HG03280 (cell line): ENCODE measurements around the gene SLC39A8.
A peak's percentile ranks its signal among the peaks of the same experiment; 100 is the strongest.
"Not testable (repeated sequence)": the region's sequence is repeated elsewhere in the genome, so short reads cannot be mapped to it uniquely, and the experiment has no call there.

Experiments used
- ATAC-seq: cut with Tn5 transposase; IDR thresholded peaks from one replicate; pipeline ENCODE4 v1.9.1; 2021; ENCODE audit warnings: mild to moderate bottlenecking, moderate library complexity; ENCODE audit not compliant: unreplicated experiment

Gene SLC39A8

GRCh38 chr4:102344954-102345794, at the start of gene SLC39A8:
Gene SLC39A8 (minus strand): TSS chr4:102345482. CDS start chr4:102344662, 820 bp downstream.
- peak; percentile 84 for ATAC-seq

DNA sequence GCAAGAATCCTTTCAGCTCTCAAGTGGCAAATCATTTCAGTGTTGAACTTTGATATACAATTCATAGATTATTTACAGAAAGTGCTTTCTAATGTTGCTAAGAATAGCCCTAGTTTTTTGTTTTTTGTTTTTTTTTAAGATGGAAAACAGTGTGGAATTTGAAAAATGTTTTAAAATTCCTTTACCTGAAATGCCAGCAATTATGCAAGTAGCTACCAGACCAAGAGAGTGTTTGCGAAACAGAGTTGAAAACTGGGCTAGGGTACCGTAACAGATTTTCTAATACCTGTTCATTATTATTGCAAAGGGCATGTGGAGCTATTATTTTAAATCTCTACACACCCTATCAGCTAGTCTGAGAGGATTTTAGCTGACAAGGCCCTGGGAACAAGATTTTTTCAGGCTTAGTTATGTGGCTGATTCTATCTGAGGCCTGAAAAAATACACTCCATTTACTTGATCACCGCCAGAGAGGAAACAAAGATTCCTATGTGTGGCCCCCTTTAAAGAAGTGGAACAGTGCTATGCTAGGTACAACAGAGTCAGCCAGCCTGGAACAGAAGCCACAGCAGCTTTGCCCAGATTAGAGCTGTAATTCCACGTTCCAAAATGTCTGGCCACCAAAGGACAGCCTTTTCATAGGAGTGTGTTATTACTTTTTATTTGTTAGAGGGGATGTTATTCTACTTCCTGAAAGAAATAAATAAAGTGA, 46.9 kb upstream of the SLC39A8 start:
- no peak for ATAC-seq

DNA sequence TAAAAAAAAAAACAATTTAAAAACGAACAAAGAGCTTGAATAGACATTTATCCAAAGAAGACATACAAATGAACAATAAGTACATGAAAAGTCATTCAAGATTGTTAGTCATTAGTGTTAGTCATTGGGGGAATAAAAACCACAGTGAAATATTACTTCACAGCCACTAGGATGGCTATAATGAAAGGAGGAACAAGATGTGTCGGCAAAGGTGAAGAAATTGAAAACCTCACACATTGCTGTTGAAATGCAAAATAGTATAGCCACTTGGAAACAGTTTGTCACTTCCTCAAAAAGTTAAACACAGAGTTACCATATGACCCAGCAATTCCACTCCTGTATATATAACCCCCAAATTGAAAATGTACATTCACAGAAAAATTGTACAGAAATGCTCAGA, 45.2 kb upstream of the SLC39A8 start:
- peak; percentile 84 for ATAC-seq

GRCh38 chr4:102388611-102389010, 43.3 kb upstream of the SLC39A8 start:
- ATAC-seq, result no peak

- ATAC-seq, result no peak
These were observed 42.4 kb upstream of the SLC39A8 start for GRCh38 chr4:102387552-102388150.

DNA sequence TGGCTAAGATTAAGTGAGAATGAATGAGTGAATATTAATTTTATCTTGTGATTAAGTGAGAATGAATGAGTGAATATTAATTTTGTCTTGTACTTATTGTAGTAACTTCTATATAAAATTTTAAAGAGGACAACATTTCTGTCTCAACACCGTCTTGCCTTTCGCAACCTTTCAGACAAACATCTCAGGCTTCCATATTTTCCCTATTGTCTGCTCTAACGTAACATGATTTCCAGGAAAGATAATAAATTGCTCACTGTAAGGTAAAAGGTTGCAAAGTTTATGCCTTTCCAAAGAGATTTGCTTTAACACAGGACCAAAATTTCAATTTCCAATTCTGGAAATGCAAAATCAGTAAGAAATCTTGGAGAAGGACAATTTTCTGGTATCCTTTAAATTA, 41.7 kb upstream of the SLC39A8 start:
- ATAC-seq, result no peak

DNA sequence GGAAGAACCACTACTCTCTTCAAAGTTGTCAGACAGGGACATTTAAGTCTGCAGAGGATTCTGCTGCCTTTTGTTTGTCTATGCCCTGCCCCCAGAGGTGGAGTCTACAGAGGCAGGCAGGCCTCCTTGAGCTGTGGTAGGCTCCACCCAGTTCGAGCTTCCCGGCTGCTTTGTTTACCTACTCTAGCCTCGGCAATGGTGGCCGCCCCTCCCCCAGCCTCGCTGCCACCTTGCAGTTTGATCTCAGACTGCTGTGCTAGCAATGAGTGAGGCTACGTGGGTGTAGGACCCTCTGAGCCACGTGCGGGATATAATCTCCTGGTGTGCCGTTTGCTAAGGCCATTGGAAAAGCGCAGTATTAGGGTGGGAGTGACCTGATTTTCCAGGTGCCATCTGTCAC, 35.0 kb upstream of the SLC39A8 start:
- ATAC-seq, result not testable (repeated sequence)

DNA sequence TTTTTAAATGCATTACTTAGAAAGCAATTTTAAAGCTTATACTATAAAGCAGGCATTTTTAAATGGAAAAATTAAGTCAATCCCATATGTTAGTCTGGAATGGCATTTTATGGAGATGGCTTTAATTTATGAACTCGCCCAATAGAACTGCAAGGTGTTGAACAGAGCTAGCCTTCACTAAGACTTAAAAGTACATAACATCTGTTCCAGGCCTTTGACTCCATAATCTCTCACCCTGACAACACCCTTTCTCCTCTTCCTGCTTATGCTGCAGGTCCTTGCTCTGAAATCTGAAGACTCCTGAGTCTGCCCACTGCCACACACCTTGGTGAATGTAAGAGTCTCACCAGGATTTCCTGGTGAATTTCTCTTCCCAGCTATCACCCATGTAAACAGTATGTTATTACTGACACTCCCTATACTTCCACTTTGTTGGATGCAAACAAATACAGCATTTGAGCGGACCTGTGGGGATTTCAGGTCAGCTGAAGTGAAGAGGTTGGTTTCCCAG, 17.7 kb upstream of the SLC39A8 start:
- ATAC-seq, result no peak

DNA sequence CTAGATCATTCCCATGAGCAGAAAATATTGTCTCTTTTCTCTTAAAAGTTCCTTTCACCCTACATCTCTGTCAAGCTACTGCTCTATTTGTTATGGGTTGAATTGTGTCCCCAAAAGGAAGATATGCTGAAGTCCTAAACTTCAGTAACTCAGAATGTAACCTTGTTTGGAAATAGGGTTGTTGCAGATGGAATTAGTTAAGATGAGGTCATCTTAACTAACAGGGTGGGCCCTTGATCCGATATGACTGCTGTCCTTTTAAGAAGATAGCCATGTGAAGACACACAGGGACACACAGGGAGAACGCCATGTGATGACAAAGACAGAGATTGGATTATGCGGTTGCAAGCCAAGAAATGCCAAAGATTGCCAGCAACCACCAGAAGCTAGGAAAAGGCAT, 12.8 kb upstream of the SLC39A8 start:
- ATAC-seq, result no peak

- ATAC-seq, result not testable (repeated sequence)
These were observed 12.4 kb upstream of the SLC39A8 start for GRCh38 chr4:102357637-102358036.

- ATAC-seq, result no peak
These were observed 11.4 kb upstream of the SLC39A8 start for GRCh38 chr4:102356562-102357202.

GRCh38 chr4:102355748-102356147, 10.5 kb upstream of the SLC39A8 start:
- no peak for ATAC-seq

- no peak for ATAC-seq
These were observed 9.6 kb upstream of the SLC39A8 start for GRCh38 chr4:102354671-102355454.

GRCh38 chr4:102352781-102353180, 7.5 kb upstream of the SLC39A8 start:
- no peak for ATAC-seq

- ATAC-seq, result no peak
These were observed 5.4 kb upstream of the SLC39A8 start for GRCh38 chr4:102350634-102351033.

GRCh38 chr4:102348701-102349100, 3.4 kb upstream of the SLC39A8 start:
- no peak for ATAC-seq

DNA sequence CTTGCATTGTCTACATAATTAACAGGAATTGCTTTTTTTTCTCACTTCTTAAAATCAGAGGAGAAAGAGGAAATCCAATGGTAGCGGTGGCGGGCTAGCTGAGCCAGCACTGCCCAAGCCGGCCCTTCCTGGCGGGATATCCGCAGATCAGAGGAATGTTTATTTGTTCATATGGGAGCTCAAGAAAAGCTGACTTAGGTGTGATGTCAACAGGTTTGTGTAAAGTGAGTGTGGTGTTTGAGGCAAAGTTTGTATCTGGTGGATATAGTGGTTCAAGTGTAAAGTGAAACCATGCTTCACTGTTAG, 466 bp upstream of the SLC39A8 start:
- ATAC-seq, result no peak

DNA sequence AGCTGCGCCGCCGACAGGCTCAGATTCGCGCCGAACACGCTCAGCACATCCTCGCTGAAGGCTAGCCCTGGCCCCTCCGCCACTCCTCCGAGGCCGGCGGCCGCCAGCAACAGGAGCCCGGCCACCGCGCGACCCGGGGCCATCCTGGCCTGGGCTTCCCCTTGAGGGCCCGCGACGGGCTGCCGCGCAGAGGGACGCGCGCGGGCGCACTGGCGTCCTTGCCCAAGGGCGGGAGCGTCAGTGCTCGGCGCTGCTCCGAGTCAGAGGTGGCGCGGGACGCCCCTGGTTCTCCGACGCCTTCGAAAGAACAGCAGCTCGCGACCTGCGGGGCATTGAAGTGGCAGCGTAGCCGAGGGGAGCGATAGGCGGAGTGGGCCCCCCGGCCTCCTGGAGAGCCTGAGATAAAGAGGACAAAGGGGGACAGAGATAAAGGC, 745 bp downstream of the SLC39A8 start:
- ATAC-seq, result peak; percentile 61

GRCh38 chr4:102343964-102344519, 1.2 kb downstream of the SLC39A8 start:
- peak; percentile 40 for ATAC-seq
